Adipocyte (in vitro differentiated cells): Measurements from ENCODE around the gene LMCD1.

ENCODE experiments used
- DNase-seq: peaks from one replicate; pipeline ENCODE4 v3.0.0-alpha.2; 2015; ENCODE audit warnings: low read depth
- H3K27me3 ChIP-seq: replicated peaks from 2 replicates; pipeline ENCODE4 v1.7.0; 2013; ENCODE audit warnings: mild to moderate bottlenecking, low read length, moderate library complexity; ENCODE audit not compliant: control insufficient read depth, insufficient read depth
- H3K36me3 ChIP-seq: 2 replicates; pipeline ENCODE4 v1.7.0; 2013; ENCODE audit warnings: low read length, mild to moderate bottlenecking, moderate library complexity; ENCODE audit not compliant: control insufficient read depth, insufficient read depth, severe bottlenecking
- H3K4me1 ChIP-seq: 2 replicates; pipeline ENCODE4 v1.7.0; 2013; ENCODE audit warnings: mild to moderate bottlenecking, low read length, moderate library complexity; ENCODE audit not compliant: control insufficient read depth, insufficient read depth
- H3K4me3 ChIP-seq: 2 replicates; pipeline ENCODE4 v1.7.0; 2013; ENCODE audit warnings: mild to moderate bottlenecking, low read length, moderate library complexity
- H3K9ac ChIP-seq: 2 replicates; pipeline ENCODE4 v1.7.0; 2013; ENCODE audit warnings: mild to moderate bottlenecking, low read length, moderate library complexity
- H3K9me3 ChIP-seq: 2 replicates; pipeline ENCODE4 v1.7.0; 2013; ENCODE audit warnings: mild to moderate bottlenecking, low read length, moderate library complexity; ENCODE audit not compliant: control insufficient read depth

The LMCD1 gene

DNA sequence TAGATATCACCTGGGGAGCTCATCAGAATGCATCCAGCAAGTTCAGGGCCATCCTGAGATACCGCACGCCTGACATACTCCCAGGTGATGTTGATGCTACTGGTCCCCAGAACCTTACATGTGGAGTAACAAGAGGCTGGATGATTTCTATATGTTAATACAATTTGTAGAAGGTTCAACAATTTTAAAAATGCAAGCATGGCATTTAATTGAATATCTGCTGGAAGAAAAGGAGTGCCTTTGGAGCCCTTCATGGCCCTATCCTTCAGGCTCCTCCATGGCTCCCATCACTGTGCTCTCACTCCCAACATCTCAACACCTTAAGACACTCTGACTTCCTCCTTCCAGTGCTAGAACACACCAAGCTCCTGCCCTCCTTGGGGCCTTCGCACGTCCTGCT is 36.6 kb downstream of the LMCD1 start:
- no peak for DNase-seq
- Histone ChIP-seq H3K4me3 (no peak overlapping the region), H3K9ac (peak overlapping the region; percentile 1), H3K27me3 (no peaks in the 10 kb centered on the region), H3K4me1 (peaks cover 29% of the 10 kb centered on the region), H3K36me3 (peaks cover 92% of the 10 kb centered on the region), H3K9me3 (no peaks in the 10 kb centered on the region)

- peak; percentile 81 for DNase-seq
- Histone ChIP-seq H3K4me3 (no peak overlapping the region), H3K4me1 (peaks cover 27% of the 10 kb centered on the region), H3K36me3 (peaks cover 92% of the 10 kb centered on the region), H3K9me3 (no peaks in the 10 kb centered on the region), H3K9ac (peak overlapping the region; percentile 23), H3K27me3 (no peaks in the 10 kb centered on the region)
These were observed 37.3 kb downstream of the LMCD1 start for GRCh38 chr3:8538913-8539312.

- DNase-seq = peak; percentile 37
- peak overlapping the region; percentile 23 for H3K9ac ChIP-seq
- peaks cover 92% of the 10 kb centered on the region for H3K36me3 ChIP-seq
- H3K4me3 ChIP-seq = no peak overlapping the region
- no peaks in the 10 kb centered on the region for H3K27me3 ChIP-seq
- H3K4me1 ChIP-seq = peaks cover 27% of the 10 kb centered on the region
- H3K9me3 ChIP-seq = no peaks in the 10 kb centered on the region
These were observed 37.8 kb downstream of the LMCD1 start for GRCh38 chr3:8539419-8539818.

- Histone ChIP-seq H3K4me1 (peaks cover 18% of the 10 kb centered on the region), H3K27me3 (no peaks in the 10 kb centered on the region), H3K4me3 (no peak overlapping the region), H3K36me3 (peaks cover 93% of the 10 kb centered on the region), H3K9ac (no peak overlapping the region), H3K9me3 (no peaks in the 10 kb centered on the region)
- no peak for DNase-seq
These were observed 38.8 kb downstream of the LMCD1 start for GRCh38 chr3:8540456-8540855.

DNA sequence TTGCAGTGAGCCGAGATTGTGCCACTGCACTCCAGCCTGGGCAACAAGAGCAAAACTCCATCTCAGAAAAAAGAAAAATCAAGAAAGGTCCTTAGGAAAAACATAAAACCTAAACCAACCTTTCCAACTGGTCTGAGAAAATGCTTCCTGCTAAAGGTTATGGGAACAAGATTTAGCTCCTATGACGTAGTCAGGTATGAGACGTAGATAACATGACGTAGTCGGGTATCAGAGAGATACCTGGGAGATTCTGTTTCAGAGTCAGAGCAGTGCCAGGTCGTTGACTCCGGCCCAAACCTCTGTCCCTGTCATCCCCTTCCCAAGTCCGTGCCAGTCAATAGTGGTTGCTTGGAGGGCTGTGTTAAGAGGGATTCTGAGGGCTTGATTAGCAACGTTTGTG is 39.9 kb downstream of the LMCD1 start:
- no peak for DNase-seq
- Histone ChIP-seq H3K9me3 (no peaks in the 10 kb centered on the region), H3K36me3 (peaks cover 90% of the 10 kb centered on the region), H3K9ac (no peak overlapping the region), H3K27me3 (no peaks in the 10 kb centered on the region), H3K4me1 (peaks cover 16% of the 10 kb centered on the region), H3K4me3 (no peak overlapping the region)

DNA sequence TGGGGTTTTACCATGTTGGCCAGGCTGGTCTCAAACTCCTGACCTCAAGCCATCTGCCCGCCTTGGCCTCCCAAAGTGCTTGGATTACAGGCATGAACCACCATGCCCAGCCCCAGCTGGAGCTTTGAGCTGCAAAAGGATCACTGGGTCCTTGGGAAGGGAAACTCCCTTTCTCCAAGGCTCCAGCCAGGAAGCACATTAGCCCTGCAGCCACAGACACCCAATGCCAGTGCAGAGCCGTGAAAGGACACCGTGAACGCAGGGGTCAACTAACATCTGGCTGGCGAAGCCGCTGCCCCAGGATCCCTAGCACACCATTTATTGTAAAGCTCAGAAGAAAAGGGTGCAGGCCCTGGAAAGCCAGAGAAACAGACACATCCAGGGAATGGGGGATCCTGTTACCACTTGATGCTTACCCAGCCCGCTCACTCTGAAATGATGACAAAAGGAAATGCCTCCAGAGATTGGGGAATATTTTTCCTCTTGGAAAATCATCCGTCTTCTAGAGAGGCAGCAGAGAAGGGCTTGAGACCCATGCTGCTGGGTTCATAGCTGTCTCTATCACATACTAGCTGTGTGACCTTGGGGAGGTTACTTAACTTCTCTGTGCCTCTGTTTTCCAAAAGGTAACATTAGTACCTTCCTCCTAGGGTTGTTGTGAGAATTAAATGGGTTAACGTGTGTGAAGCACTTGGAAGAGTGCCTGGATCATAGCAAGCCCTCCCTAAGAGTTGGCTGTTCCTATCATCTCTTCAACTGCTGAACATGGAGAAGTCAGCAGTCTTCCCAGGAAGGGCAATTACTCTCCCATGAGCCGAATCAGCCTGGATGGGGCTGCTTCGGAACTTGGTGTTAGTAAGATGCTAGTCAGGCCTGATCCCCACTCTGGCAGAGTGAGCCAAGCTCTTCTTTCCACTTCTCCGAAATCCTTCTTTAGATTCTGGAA is 40.8 kb downstream of the LMCD1 start:
- Histone ChIP-seq H3K4me3 (no peak overlapping the region), H3K9ac (peak overlapping the region; percentile 3), H3K36me3 (peaks cover 90% of the 10 kb centered on the region), H3K9me3 (no peaks in the 10 kb centered on the region), H3K4me1 (peaks cover 16% of the 10 kb centered on the region), H3K27me3 (no peaks in the 10 kb centered on the region)
- no peak for DNase-seq

DNA sequence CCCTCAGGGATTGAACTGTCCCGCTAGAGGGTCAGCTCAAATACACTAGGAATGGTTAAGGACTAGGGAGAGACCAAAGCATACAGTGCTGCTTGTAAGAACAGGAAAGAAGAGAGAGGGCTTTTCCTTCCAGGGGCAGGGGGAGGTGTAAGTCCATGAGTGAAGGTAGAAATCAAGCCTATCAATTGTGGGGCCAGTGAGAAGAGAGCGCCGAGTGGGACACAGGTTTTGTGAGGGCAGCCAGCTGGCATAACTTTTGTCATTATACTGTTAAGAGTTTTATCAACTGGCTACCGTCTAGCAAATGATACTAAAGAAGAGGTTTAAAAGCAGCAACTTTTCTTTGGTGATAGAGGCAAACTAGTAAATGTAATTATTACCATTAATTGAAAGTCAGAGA is 45.0 kb downstream of the LMCD1 start:
- no peaks in the 10 kb centered on the region for H3K9me3 ChIP-seq
- H3K4me1 ChIP-seq = peaks cover 29% of the 10 kb centered on the region
- no peaks in the 10 kb centered on the region for H3K27me3 ChIP-seq
- H3K36me3 ChIP-seq = peaks cover 88% of the 10 kb centered on the region
- no peak overlapping the region for H3K9ac ChIP-seq
- no peak for DNase-seq
- H3K4me3 ChIP-seq = no peak overlapping the region

DNA sequence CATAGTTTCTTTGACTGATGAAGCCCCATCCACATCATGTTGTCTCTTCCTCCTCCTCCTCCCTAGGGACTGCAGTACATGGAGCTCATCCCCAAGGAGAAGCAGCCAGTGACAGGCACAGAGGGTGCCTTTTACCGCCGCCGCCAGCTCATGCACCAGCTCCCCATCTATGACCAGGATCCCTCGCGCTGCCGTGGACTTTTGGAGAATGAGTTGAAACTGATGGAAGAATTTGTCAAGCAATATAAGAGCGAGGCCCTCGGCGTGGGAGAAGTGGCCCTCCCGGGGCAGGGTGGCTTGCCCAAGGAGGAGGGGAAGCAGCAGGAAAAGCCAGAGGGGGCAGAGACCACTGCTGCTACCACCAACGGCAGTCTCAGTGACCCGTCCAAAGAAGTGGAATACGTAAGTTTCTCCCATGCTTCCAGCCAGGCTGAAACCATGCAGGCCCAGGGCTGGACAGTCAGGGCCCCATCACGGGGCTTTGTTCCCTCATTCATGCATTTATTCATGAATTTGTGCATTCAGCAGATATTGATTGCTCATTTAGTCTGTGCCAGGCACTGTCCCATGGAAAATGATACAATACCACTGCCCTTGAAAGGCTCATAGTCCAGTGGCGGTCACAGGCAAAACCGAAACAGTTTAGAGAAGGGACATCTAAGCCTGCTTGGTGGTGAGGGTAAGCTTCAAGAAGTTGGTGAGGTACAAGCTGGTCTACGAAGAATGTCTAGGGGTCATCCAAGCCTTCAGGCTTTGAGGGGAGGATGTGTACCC is 47.1 kb downstream of the LMCD1 start:
- H3K4me3 ChIP-seq = no peak overlapping the region
- no peaks in the 10 kb centered on the region for H3K9me3 ChIP-seq
- H3K36me3 ChIP-seq = peaks cover 88% of the 10 kb centered on the region
- H3K4me1 ChIP-seq = peaks cover 29% of the 10 kb centered on the region
- no peak overlapping the region for H3K9ac ChIP-seq
- H3K27me3 ChIP-seq = no peaks in the 10 kb centered on the region
- DNase-seq = no peak

- no peak for DNase-seq
- Histone ChIP-seq H3K4me3 (no peak overlapping the region), H3K36me3 (peaks cover 88% of the 10 kb centered on the region), H3K27me3 (no peaks in the 10 kb centered on the region), H3K9me3 (no peaks in the 10 kb centered on the region), H3K4me1 (peaks cover 33% of the 10 kb centered on the region), H3K9ac (no peak overlapping the region)
These were observed 47.7 kb downstream of the LMCD1 start for GRCh38 chr3:8549354-8549753.

- H3K9me3 ChIP-seq = no peaks in the 10 kb centered on the region
- H3K36me3 ChIP-seq = peaks cover 76% of the 10 kb centered on the region
- no peaks in the 10 kb centered on the region for H3K27me3 ChIP-seq
- peaks cover 46% of the 10 kb centered on the region for H3K4me1 ChIP-seq
- H3K4me3 ChIP-seq = no peak overlapping the region
- DNase-seq = no peak
- peak overlapping the region; percentile 71 for H3K9ac ChIP-seq
These were observed 49.0 kb downstream of the LMCD1 start for GRCh38 chr3:8550611-8551010.

DNA sequence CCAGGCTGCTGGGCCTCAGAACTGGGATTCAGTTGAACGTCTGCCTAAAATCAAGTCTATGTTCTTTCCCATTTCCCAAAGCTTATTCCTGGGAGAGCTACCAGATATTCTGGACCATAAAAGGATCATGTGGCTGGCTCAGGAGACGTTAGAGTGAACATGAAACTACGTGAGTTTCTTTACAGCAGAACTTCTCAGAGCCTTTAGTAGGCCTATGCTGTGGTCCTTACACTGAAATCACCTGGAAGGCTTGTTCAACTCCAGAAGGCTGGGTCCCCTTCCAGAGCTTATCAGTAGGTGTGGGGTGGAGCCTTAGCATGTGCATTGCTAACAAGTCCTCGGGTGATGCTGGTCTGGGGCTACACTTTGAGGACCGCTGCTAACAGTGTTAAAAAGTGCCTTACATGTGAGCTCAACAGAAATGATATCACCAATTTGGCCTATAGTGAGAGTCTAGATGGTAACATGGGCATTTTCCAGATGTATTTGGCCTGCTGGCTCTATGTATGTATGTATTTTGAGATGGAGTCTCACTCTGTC is 50.7 kb downstream of the LMCD1 start:
- H3K27me3 ChIP-seq = no peaks in the 10 kb centered on the region
- DNase-seq = no peak
- H3K9me3 ChIP-seq = no peaks in the 10 kb centered on the region
- H3K4me3 ChIP-seq = no peak overlapping the region
- peak overlapping the region; percentile 71 for H3K9ac ChIP-seq
- peaks cover 62% of the 10 kb centered on the region for H3K4me1 ChIP-seq
- H3K36me3 ChIP-seq = peaks cover 74% of the 10 kb centered on the region
